Activated B cell treated with CpG ODN at 0.5 μM for 24 hours (primary cell): Measurements from ENCODE around the gene SLC36A2. TPM values are rescaled to one million over a fixed set of nuclear protein-coding genes. Genes with fewer than 3 reads are reported as not detected.

Source experiments
- ATAC-seq: fragments of 200-7000 bp; cut with Tn5 transposase; one replicate; pipeline ENCODE4 v1.10.0; 2021; ENCODE audit warnings: low read depth, mild to moderate bottlenecking, moderate library complexity
- CTCF ChIA-PET: fragments of 350-600 bp; sonication (Branson Sonifier 250); formaldehyde crosslinking; loops from one replicate; lab custom pipeline; 2021; ENCODE audit warnings: antibody characterized with exemption; lab: Charles Lee
- POLR2A ChIA-PET: fragments of 350-600 bp; sonication (Branson Sonifier 250); formaldehyde crosslinking; loops from one replicate; lab custom pipeline; 2021; ENCODE audit warnings: antibody characterized with exemption; lab: Charles Lee
- DNase-seq: peaks from one replicate; pipeline ENCODE4 v3.0.0; 2022
- H3K27ac Mint-ChIP-seq: one replicate; pipeline ENCODE4 v1.8.0; 2020; ENCODE audit warnings: mixed read lengths
- H3K27me3 Mint-ChIP-seq: one replicate; pipeline ENCODE4 v1.8.0; 2021; ENCODE audit warnings: mixed read lengths
- H3K36me3 Mint-ChIP-seq: one replicate; pipeline ENCODE4 v1.8.0; 2021; ENCODE audit warnings: low read depth, mixed read lengths
- H3K4me1 Mint-ChIP-seq: one replicate; pipeline ENCODE4 v1.8.0; 2021; ENCODE audit warnings: mixed read lengths
- H3K4me3 Mint-ChIP-seq: one replicate; pipeline ENCODE4 v1.8.0; 2020; ENCODE audit warnings: mild to moderate bottlenecking, mixed read lengths
- H3K9me3 Mint-ChIP-seq: one replicate; pipeline ENCODE4 v1.8.0; 2020; ENCODE audit warnings: mixed read lengths
- CTCF ChIP-seq: fragments of 200-600 bp; IDR thresholded peaks from one replicate; pipeline ENCODE4 v1.8.0; 2022; ENCODE audit warnings: antibody characterized with exemption, mild to moderate bottlenecking
- intact Hi-C: fragments of 100-400 bp; cut with micrococcal nuclease; formaldehyde crosslinking; loops from one replicate; pipeline ENCODE4 v1.15.1; 2024
- total RNA-seq: library from RNA; stranded (reverse); gene quantifications from 2 replicates; pipeline ENCODE4 v1.2.3, GENCODE V29; 2022

Gene SLC36A2
- not detected in 2 replicates for total RNA-seq

- ChIA-PET POLR2A (no interaction called here), CTCF (no interaction called here)
- intact Hi-C loops, result no loop called here
- Mint-ChIP-seq H3K9me3 (no peaks in the 10 kb centered on the region), H3K4me1 (no peaks in the 10 kb centered on the region), H3K27ac (no peak within 1 kb of the TSS), H3K36me3 (no peaks in the 10 kb centered on the region), H3K27me3 (peaks cover 33% of the 10 kb centered on the region), H3K4me3 (no peak within 1 kb of the TSS)
- no peak for ATAC-seq
- no peak for DNase-seq
- TF ChIP-seq CTCF, result no peak
Observed at GRCh38 chr5:151347369-151347768, at the start of gene SLC36A2. SLC36A2 (minus strand) TSS chr5:151347559; CDS start chr5:151347460, 99 bp downstream.

DNA sequence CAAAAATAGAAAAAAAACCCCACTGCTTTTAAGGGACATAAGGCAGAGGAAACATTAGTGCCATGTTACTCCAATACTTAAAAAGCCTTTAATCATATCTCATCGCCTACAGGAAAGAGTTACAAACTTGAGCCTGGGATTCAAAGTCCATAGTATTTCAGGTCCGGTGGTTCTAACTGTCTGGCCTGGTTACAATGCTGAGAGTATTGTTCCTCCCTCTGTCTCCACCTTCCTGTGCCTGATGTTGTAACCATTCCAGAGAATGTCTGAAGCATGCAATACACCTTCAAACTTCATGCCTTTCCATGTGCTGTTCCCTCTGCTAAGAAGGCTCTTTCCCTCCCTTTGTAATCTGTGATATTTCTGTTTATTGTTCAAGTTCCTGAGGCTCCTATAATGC, 41.6 kb upstream of the SLC36A2 start:
- CTCF ChIA-PET, result no interaction called here
- Mint-ChIP-seq H3K9me3 (no peaks in the 10 kb centered on the region), H3K4me3 (no peak overlapping the region), H3K4me1 (no peaks in the 10 kb centered on the region), H3K27ac (no peak overlapping the region), H3K36me3 (no peaks in the 10 kb centered on the region), H3K27me3 (peaks cover 20% of the 10 kb centered on the region)
- ATAC-seq, result no peak
- POLR2A ChIA-PET, result no interaction called here
- intact Hi-C loops, result no loop called here
- no peak for DNase-seq
- no peak for TF ChIP-seq CTCF

DNA sequence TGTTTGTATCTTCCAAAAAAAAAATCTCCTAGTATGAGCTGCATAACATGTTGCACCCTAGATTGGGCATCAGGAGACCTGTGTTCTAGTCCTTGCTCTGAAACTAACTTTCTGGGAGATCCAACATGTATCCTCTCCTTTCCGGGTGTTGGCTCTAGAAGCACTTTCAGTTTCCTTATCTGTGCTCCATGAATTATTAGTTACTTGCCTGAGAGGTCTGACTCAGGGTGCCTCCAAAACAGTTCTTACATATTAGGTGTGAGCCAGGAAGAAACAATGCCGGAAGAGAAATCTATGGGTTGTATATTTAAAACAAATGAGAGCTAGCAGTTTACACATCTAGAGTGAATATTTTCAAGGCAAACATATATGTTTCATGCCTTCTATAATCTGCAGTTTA, 36.7 kb upstream of the SLC36A2 start:
- ChIA-PET CTCF (no interaction called here), POLR2A (no interaction called here)
- DNase-seq (no peak), ATAC-seq (no peak)
- Mint-ChIP-seq H3K4me1 (no peaks in the 10 kb centered on the region), H3K27me3 (peaks cover 23% of the 10 kb centered on the region), H3K9me3 (no peaks in the 10 kb centered on the region), H3K27ac (no peak overlapping the region), H3K4me3 (no peak overlapping the region), H3K36me3 (no peaks in the 10 kb centered on the region)
- intact Hi-C loops, result loop anchor here (1.0 kb wide), 1 partner anchor 116 kb away; no protein-coding TSS in a partner anchor
- no peak for TF ChIP-seq CTCF

GRCh38 chr5:151383011-151383410, 35.7 kb upstream of the SLC36A2 start:
- H3K4me1 Mint-ChIP-seq, result no peaks in the 10 kb centered on the region
- H3K27ac Mint-ChIP-seq, result no peak overlapping the region
- no peak for TF ChIP-seq CTCF
- no peaks in the 10 kb centered on the region for H3K9me3 Mint-ChIP-seq
- CTCF ChIA-PET, result no interaction called here
- POLR2A ChIA-PET, result no interaction called here
- ATAC-seq (no peak), DNase-seq (no peak)
- no peak overlapping the region for H3K4me3 Mint-ChIP-seq
- H3K27me3 Mint-ChIP-seq, result peaks cover 21% of the 10 kb centered on the region
- intact Hi-C loops, result no loop called here
- no peaks in the 10 kb centered on the region for H3K36me3 Mint-ChIP-seq

- POLR2A ChIA-PET, result no interaction called here
- CTCF ChIA-PET, result no interaction called here
- no peak for ATAC-seq
- no peak for TF ChIP-seq CTCF
- peaks cover 18% of the 10 kb centered on the region for H3K27me3 Mint-ChIP-seq
- H3K27ac Mint-ChIP-seq, result no peak overlapping the region
- H3K36me3 Mint-ChIP-seq, result no peaks in the 10 kb centered on the region
- no peaks in the 10 kb centered on the region for H3K4me1 Mint-ChIP-seq
- DNase-seq, result no peak
- intact Hi-C loops, result no loop called here
- no peaks in the 10 kb centered on the region for H3K9me3 Mint-ChIP-seq
- H3K4me3 Mint-ChIP-seq, result no peak overlapping the region
Observed at GRCh38 chr5:151382576-151382975, 35.2 kb upstream of the SLC36A2 start.
